GM19452 (cell line): ENCODE data around the gene MAGI1.

Experiments used
- ATAC-seq: cut with Tn5 transposase; IDR thresholded peaks from one replicate; pipeline ENCODE4 v1.9.1; 2021; ENCODE audit not compliant: unreplicated experiment

MAGI1 gene

GRCh38 chr3:65850261-65850660 is 188.5 kb downstream of the MAGI1 start:
- no peak for ATAC-seq

DNA sequence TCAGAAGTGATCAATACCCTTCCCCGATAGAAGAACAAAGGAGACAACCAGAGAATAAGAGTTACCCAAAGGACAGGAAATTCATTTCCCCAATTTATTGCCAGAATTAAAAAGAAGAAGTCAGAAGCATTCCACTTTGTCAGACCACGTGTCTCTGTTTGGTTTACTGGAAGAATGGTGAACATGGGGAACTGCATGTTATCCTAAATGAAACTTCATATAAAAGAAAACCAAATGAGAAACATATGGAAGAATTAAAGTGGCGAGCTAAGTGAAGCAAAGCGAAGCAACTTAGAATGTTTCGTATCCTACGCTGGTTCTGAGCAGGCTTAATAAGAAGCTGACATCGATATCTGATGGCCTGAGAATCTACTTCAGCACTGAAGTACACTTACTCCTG is 190.7 kb downstream of the MAGI1 start:
- no peak for ATAC-seq

- ATAC-seq = no peak
Observed at GRCh38 chr3:65846936-65847335, 191.8 kb downstream of the MAGI1 start.

- ATAC-seq = no peak
Observed at GRCh38 chr3:65844370-65844769, 194.3 kb downstream of the MAGI1 start.

DNA sequence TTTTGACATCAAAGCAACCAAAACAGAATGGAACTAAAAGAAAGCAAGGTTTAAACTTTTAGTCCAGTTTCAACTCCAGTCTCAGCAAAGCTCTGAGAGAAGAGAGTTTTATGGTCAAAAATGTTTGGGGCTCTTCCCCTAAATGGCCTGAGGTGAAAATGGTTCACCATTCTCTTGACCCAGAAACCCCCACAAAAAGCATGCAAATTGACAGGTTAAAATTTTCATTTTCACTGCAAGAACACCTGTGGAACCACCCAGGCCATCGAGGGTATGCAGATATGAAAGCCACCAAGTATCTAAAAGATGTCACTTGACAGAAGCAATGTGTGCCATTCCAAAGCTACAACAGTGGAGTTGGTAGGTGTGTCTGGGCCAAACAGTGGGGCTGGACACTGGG is 195.0 kb downstream of the MAGI1 start:
- ATAC-seq = no peak

DNA sequence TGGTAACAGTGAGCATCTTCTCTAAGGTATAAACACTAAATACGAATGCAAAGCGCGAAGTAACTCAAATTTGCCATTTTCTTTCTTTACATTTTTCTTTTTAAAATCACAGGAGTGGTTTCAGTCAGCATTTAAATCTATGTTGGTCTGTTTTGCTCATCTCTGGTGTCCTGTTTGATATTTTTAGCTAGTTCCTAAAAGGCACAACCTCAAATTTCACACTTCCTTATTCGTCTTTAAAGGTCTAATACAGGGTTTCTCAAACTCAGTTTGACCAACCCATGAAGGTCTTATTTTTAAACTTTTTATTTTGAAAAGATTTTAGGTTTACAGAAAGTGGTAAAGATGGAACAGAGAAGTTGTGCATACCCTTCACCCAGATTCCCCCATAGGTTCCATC is 201.1 kb downstream of the MAGI1 start:
- ATAC-seq = no peak

GRCh38 chr3:65836047-65836446 is 202.7 kb downstream of the MAGI1 start:
- no peak for ATAC-seq

DNA sequence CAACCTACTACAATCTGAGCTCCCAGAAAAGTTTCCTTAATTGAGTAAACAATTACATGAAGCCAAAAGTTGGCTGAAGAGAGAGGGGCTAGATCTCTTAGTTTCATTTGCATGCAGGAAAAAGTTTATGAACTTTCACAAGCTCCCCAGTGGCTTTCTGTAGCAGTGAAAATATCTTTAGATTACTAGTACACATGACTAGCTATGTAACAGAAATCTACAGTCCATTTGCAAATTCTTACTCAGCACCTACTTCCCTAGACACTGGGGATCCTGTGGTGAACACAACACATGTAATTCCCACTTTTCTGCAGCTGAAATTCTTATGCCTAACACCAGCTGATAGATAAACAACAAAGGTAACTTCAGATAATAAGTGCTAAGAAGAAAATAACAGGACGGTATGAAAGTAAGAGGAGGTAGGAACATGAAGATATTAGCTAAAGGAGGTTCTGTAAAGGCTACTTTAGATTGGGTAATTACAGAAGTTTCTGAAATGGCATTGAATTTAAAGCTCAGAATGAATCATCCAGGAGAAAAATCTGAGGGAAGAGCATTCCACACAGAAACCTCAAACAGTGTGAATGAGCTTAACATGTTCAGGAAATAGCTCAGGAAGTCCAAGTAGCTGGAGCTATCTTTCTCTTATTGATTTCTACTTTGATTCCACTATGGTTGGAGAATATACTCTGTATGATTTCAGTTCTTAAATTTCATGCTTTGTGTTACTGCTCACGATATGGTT is 204.8 kb downstream of the MAGI1 start:
- ATAC-seq = no peak

- no peak for ATAC-seq
Observed at GRCh38 chr3:65831733-65832425, 206.8 kb downstream of the MAGI1 start.

DNA sequence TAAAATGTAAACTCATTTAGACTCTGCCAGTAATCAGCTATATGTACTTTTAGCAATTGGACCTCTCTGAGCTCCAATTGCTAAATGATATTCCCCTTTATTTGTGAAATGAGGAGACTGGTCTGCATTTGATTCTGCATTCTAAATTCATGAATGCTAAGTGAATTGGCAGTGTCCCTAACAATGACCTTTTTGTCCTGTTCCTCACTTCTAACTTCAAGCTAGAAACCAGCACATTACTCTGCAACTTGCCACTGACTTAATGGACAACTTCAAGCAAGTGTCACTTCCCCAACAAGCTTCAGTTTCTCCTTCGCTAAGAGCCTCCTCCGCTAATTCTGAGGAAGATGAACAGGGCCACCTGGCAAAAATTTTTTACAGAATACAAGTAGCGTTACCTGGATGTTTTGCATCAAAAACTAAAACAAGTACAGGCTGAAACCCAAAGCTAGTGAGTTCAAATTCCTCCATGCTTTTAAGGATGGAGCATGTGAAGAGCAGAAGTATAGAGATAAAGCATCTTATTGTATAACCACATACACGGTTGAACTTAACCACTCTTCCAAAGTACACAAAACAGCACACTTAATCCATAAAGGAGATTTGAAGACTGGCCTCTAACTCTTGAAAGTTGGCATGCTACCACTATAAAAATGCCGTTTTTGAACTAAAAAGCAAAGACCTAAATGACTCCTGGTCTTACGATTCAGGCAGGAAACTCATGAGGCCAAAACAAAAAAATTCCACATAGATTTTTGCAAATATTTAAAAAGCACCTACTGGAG is 207.6 kb downstream of the MAGI1 start:
- no peak for ATAC-seq

GRCh38 chr3:65829228-65829627 is 209.5 kb downstream of the MAGI1 start:
- ATAC-seq = no peak

- no peak for ATAC-seq
Observed at GRCh38 chr3:65828706-65829105, 210.0 kb downstream of the MAGI1 start.

GRCh38 chr3:65827076-65827475 is 211.6 kb downstream of the MAGI1 start:
- no peak for ATAC-seq

- no peak for ATAC-seq
Observed at GRCh38 chr3:65824166-65824565, 214.6 kb downstream of the MAGI1 start.

GRCh38 chr3:65820600-65820999 is 218.1 kb downstream of the MAGI1 start:
- no peak for ATAC-seq

GRCh38 chr3:65819896-65820295 is 218.8 kb downstream of the MAGI1 start:
- ATAC-seq = no peak

DNA sequence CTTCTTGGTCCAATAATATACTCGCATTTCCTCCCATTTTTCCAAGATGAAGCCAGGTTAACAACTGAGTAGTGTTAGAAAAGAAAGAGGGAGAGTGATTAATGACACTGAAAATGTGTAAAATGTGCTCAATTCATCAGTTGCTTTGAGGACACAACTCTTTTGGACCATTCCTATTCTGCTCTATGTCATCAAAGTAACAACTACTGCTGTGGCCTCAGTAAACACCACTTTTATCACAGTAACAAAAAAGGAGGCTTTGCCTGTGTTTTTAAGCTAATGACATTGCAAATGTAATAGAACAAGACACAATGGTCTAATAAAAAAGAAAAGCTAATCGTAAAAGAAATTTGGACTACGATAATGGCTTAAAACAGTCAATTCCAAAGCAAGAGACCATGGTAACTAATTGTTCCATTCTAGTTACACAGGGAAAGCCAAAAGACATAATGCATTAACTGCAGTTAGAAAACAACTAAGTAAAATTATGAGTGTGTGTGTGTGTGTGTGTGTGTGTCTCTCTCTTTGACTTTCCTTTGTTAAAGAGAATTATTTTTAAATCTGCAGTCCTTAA is 221.1 kb downstream of the MAGI1 start:
- no peak for ATAC-seq

GRCh38 chr3:65816208-65816607 is 222.5 kb downstream of the MAGI1 start:
- ATAC-seq = no peak

DNA sequence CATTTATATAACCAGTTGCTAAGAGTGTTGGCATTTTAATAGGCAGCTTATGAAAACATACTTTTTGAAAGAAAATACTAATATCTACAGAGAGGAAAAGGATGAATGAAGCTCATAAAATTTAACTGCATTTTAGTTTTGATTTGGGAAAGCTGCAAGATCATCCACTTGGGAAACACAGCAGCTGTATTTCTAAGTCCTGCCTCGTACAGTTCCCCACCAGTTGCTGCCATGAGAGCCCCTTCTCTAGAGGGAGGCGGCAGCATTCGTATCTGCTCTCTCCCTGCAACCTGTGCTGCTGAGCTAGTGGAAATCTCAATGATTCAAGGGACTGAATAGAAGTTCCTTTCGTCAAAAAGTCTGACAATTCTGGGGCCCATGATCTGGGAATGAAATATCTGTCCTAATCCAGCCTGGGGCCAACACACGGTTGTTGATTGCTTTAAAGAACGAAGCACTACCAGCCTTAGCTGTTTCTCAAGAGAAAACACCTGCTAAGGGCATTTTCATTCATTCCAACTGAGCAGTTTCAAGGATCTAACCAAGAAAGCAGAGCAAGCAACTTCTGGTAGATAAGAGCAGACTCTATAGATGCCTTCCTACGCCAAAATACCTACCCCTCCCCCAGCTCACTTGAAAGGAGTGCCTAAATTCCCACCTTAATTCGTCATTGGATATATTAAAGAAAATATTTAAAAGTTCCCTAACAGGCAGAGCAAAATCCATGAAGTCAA is 223.7 kb downstream of the MAGI1 start:
- no peak for ATAC-seq

GRCh38 chr3:65811892-65812291 is 226.8 kb downstream of the MAGI1 start:
- no peak for ATAC-seq
